ENCODE measurements around the gene ARHGEF2. TPM values are rescaled to one million over a fixed set of nuclear protein-coding genes. Genes with fewer than 3 reads are reported as not detected.
A peak's percentile ranks its signal among the peaks of the same experiment; 100 is the strongest.

Gene ARHGEF2
- total and polyA plus RNA-seq, 2 of the 13 experiments (the other 11 are each of a cell fraction or from before 2014, with no cell fraction given) = 16.1 to 32.1 TPM

DNA sequence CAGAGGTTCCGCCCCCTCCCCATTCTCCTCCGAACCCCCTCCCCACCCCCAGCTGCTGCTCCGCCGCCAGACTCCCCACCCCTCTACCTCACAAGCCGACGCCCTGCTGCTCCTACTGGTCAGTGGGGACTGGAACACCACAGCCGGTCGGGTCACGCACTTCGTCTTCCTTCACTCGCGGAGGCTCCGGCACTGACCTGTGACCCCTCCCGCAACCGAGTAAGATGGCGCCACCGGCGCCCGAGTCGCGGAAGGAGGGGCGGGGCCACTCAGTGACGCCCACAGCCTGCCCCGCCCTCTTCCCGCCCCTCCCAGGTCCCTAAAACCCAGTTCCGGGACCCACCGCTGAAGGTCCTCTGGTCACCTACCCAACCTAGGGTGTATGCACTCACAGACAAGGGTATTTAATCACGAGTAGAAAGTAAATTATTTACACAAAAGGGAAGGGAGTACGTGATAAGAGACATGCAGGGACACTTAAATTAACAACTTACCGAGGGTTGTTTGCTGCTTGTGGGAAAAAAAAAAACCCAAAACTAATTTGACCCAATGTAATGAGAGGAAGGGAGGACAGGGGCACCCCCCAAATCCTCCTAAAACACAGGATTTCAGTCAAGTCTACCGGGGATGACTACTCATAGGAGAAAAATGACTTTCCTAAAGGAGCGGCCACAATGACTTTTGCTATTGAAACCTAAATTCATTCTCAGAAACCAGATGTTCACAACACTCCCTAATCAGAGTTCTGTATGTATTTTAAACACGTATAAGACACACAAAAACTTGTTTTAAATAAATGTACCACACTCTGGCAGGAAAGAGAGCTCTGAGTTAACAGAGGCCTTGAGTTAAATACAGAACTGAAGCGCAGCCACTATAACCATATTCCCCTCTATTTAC is 66.9 kb downstream of the ARHGEF2 start, which contains the start of gene RIT1 (continued):
- TF ChIP-seq, protein P1, sequence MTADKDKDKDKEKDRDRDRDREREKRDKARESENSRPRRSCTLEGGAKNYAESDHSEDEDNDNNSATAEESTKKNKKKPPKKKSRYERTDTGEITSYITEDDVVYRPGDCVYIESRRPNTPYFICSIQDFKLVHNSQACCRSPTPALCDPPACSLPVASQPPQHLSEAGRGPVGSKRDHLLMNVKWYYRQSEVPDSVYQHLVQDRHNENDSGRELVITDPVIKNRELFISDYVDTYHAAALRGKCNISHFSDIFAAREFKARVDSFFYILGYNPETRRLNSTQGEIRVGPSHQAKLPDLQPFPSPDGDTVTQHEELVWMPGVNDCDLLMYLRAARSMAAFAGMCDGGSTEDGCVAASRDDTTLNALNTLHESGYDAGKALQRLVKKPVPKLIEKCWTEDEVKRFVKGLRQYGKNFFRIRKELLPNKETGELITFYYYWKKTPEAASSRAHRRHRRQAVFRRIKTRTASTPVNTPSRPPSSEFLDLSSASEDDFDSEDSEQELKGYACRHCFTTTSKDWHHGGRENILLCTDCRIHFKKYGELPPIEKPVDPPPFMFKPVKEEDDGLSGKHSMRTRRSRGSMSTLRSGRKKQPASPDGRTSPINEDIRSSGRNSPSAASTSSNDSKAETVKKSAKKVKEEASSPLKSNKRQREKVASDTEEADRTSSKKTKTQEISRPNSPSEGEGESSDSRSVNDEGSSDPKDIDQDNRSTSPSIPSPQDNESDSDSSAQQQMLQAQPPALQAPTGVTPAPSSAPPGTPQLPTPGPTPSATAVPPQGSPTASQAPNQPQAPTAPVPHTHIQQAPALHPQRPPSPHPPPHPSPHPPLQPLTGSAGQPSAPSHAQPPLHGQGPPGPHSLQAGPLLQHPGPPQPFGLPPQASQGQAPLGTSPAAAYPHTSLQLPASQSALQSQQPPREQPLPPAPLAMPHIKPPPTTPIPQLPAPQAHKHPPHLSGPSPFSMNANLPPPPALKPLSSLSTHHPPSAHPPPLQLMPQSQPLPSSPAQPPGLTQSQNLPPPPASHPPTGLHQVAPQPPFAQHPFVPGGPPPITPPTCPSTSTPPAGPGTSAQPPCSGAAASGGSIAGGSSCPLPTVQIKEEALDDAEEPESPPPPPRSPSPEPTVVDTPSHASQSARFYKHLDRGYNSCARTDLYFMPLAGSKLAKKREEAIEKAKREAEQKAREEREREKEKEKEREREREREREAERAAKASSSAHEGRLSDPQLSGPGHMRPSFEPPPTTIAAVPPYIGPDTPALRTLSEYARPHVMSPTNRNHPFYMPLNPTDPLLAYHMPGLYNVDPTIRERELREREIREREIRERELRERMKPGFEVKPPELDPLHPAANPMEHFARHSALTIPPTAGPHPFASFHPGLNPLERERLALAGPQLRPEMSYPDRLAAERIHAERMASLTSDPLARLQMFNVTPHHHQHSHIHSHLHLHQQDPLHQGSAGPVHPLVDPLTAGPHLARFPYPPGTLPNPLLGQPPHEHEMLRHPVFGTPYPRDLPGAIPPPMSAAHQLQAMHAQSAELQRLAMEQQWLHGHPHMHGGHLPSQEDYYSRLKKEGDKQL (CRISPR knock-in tag; IDR thresholded peaks at IDR 0.05; ENCODE audit: low read depth) = no peak
- TF ChIP-seq KAT2B (IDR thresholded peaks at IDR 0.05; ENCODE audit: borderline replicate concordance, low read depth, low read length) (no peak), DMAP1 (CRISPR knock-in tag; IDR thresholded peaks at IDR 0.05) (no peak), TSC22D2 (CRISPR knock-in tag; IDR thresholded peaks at IDR 0.05; ENCODE audit: borderline replicate concordance) (no peak), ZNF782 (CRISPR knock-in tag; IDR thresholded peaks at IDR 0.05; ENCODE audit: borderline replicate concordance) (peak; percentile 56; the same call in 1 of the 2 replicates), SUZ12 (IDR thresholded peaks at IDR 0.05; ENCODE audit: low read depth, low read length) (no peak), ZNF160 (CRISPR knock-in tag; IDR thresholded peaks at IDR 0.05) (0 out of 2 replicates have a peak, but pooled peaks have one; percentile 10)
- TF ChIP-seq, protein P2, sequence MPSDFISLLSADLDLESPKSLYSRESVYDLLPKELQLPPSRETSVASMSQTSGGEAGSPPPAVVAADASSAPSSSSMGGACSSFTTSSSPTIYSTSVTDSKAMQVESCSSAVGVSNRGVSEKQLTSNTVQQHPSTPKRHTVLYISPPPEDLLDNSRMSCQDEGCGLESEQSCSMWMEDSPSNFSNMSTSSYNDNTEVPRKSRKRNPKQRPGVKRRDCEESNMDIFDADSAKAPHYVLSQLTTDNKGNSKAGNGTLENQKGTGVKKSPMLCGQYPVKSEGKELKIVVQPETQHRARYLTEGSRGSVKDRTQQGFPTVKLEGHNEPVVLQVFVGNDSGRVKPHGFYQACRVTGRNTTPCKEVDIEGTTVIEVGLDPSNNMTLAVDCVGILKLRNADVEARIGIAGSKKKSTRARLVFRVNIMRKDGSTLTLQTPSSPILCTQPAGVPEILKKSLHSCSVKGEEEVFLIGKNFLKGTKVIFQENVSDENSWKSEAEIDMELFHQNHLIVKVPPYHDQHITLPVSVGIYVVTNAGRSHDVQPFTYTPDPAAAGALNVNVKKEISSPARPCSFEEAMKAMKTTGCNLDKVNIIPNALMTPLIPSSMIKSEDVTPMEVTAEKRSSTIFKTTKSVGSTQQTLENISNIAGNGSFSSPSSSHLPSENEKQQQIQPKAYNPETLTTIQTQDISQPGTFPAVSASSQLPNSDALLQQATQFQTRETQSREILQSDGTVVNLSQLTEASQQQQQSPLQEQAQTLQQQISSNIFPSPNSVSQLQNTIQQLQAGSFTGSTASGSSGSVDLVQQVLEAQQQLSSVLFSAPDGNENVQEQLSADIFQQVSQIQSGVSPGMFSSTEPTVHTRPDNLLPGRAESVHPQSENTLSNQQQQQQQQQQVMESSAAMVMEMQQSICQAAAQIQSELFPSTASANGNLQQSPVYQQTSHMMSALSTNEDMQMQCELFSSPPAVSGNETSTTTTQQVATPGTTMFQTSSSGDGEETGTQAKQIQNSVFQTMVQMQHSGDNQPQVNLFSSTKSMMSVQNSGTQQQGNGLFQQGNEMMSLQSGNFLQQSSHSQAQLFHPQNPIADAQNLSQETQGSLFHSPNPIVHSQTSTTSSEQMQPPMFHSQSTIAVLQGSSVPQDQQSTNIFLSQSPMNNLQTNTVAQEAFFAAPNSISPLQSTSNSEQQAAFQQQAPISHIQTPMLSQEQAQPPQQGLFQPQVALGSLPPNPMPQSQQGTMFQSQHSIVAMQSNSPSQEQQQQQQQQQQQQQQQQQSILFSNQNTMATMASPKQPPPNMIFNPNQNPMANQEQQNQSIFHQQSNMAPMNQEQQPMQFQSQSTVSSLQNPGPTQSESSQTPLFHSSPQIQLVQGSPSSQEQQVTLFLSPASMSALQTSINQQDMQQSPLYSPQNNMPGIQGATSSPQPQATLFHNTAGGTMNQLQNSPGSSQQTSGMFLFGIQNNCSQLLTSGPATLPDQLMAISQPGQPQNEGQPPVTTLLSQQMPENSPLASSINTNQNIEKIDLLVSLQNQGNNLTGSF (CRISPR knock-in tag; IDR thresholded peaks at IDR 0.05) = no peak
- TF ChIP-seq, protein P3, sequence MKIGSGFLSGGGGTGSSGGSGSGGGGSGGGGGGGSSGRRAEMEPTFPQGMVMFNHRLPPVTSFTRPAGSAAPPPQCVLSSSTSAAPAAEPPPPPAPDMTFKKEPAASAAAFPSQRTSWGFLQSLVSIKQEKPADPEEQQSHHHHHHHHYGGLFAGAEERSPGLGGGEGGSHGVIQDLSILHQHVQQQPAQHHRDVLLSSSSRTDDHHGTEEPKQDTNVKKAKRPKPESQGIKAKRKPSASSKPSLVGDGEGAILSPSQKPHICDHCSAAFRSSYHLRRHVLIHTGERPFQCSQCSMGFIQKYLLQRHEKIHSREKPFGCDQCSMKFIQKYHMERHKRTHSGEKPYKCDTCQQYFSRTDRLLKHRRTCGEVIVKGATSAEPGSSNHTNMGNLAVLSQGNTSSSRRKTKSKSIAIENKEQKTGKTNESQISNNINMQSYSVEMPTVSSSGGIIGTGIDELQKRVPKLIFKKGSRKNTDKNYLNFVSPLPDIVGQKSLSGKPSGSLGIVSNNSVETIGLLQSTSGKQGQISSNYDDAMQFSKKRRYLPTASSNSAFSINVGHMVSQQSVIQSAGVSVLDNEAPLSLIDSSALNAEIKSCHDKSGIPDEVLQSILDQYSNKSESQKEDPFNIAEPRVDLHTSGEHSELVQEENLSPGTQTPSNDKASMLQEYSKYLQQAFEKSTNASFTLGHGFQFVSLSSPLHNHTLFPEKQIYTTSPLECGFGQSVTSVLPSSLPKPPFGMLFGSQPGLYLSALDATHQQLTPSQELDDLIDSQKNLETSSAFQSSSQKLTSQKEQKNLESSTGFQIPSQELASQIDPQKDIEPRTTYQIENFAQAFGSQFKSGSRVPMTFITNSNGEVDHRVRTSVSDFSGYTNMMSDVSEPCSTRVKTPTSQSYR (CRISPR knock-in tag; IDR thresholded peaks at IDR 0.05; ENCODE audit: borderline replicate concordance) = no peak

Measured in HepG2 (cell line).